ENCODE measurements around the gene NDUFB1.

The NDUFB1 gene

DNA sequence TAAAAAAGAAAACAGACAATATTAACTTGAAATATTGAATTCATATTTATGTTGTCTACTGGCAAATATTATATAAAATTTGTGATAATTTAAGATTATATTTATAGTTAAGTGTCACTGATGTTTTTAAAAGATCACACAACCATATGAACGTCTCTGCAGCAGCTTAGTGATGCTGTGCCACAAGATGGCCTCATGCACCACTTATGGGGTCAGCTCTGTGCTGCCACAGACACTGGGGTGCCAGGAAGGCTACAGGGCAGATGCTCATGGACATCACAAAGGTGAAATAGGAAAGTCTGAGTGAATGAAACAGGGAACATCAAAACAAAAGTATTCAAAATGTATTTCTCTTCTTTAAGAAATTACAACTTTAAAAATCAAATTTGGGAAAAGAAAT, 28.2 kb downstream of the NDUFB1 start:
- no peak for DNase-seq (ENCODE audit: low read depth)

- no peak for DNase-seq (ENCODE audit: low read depth)
Measured at GRCh38 chr14:92088494-92088893, 33.0 kb downstream of the NDUFB1 start.

- DNase-seq (ENCODE audit: low read depth) = no peak
Measured at GRCh38 chr14:92074555-92074954, 47.0 kb downstream of the NDUFB1 start.

Data from T-helper 22 cell (primary cell).